Neural progenitor cell (in vitro differentiated cells): Measurements from ENCODE around the gene GP1BB. TPM values are rescaled to one million over a fixed set of nuclear protein-coding genes. Genes with fewer than 3 reads are reported as not detected.

Experiments used
- DNase-seq: peaks from one replicate; pipeline ENCODE4 v3.0.0-alpha.2; 2016; ENCODE audit warnings: low spot score
- H2AFZ ChIP-seq: fragments of 200-600 bp; sonication (generic); replicated peaks from 2 replicates; pipeline ENCODE4 v1.6.1; 2016; ENCODE audit warnings: antibody characterized with exemption
- H3F3A ChIP-seq: fragments of 200-600 bp; sonication (generic); 2 replicates; pipeline ENCODE4 v1.6.1; 2016; ENCODE audit warnings: antibody characterized with exemption, low read depth
- H3K27ac ChIP-seq: fragments of 200-600 bp; sonication (generic); 2 replicates; pipeline ENCODE4 v1.5.1; 2016; ENCODE audit warnings: mild to moderate bottlenecking
- H3K27me3 ChIP-seq: fragments of 200-600 bp; sonication (generic); 2 replicates; pipeline ENCODE4 v1.6.1; 2016; ENCODE audit warnings: mild to moderate bottlenecking, moderate library complexity
- H3K36me3 ChIP-seq: fragments of 200-600 bp; sonication (generic); 2 replicates; pipeline ENCODE4 v1.5.1; 2016
- H3K4me1 ChIP-seq: fragments of 200-600 bp; sonication (generic); 2 replicates; pipeline ENCODE4 v1.6.1; 2016; ENCODE audit warnings: mixed run types
- H3K4me2 ChIP-seq: fragments of 200-600 bp; sonication (generic); 2 replicates; pipeline ENCODE4 v1.6.1; 2016
- H3K4me3 ChIP-seq: fragments of 200-600 bp; sonication (generic); 2 replicates; pipeline ENCODE4 v1.5.1; 2016
- H3K79me2 ChIP-seq: fragments of 200-600 bp; sonication (generic); 2 replicates; pipeline ENCODE4 v1.6.1; 2016; ENCODE audit warnings: low read depth
- H3K9ac ChIP-seq: fragments of 200-600 bp; sonication (generic); 2 replicates; pipeline ENCODE4 v1.6.1; 2016
- H3K9me3 ChIP-seq: fragments of 200-600 bp; sonication (generic); 2 replicates; pipeline ENCODE4 v1.5.1; 2016; ENCODE audit warnings: low read depth
- H4K20me1 ChIP-seq: fragments of 200-600 bp; sonication (generic); 2 replicates; pipeline ENCODE4 v1.6.1; 2016; ENCODE audit warnings: low read depth
- H3K27ac Mint-ChIP-seq: 3 replicates; pipeline ENCODE4 v1.8.0; 2021; ENCODE audit warnings: mixed read lengths
- H3K27me3 Mint-ChIP-seq: 2 replicates; pipeline ENCODE4 v1.8.0; 2022; ENCODE audit warnings: low read depth, mild to moderate bottlenecking, inconsistent platforms, moderate library complexity, mixed read lengths; ENCODE audit not compliant: insufficient read depth
- H3K36me3 Mint-ChIP-seq: 3 replicates; pipeline ENCODE4 v1.8.0; 2021; ENCODE audit warnings: mixed read lengths
- H3K4me1 Mint-ChIP-seq: 3 replicates; pipeline ENCODE4 v1.8.0; 2021; ENCODE audit warnings: mixed read lengths
- H3K4me3 Mint-ChIP-seq: 3 replicates; pipeline ENCODE4 v1.8.0; 2021; ENCODE audit warnings: mild to moderate bottlenecking, moderate library complexity, mixed read lengths
- H3K9me3 Mint-ChIP-seq: 3 replicates; pipeline ENCODE4 v1.8.0; 2020; ENCODE audit warnings: mixed read lengths
- EZH2 ChIP-seq: fragments of 200-600 bp; sonication (generic); IDR thresholded peaks from 2 replicates; pipeline ENCODE4 v1.6.1; 2017; ENCODE audit warnings: antibody characterized with exemption, mild to moderate bottlenecking, moderate library complexity
- EZH2phosphoT487 ChIP-seq: fragments of 200-600 bp; sonication (generic); IDR thresholded peaks from 2 replicates; pipeline ENCODE4 v1.6.1; 2017; ENCODE audit warnings: antibody characterized with exemption
- total RNA-seq: library from RNA; depleted of rRNA; stranded (reverse); fragments of >200 nt; gene quantifications from 2 replicates; pipeline ENCODE4 v1.2.3, GENCODE V29; 2015; ENCODE audit warnings: low replicate concordance
- TF ChIP-seq, protein P1 (sequence below): fragments of 200-600 bp; sonication (generic); IDR thresholded peaks from 2 replicates; pipeline ENCODE4 v1.5.1; 2017; ENCODE audit warnings: antibody characterized with exemption, mild to moderate bottlenecking

The GP1BB gene
- total RNA-seq, 1 donor from 2014 or later = not detected

DNA sequence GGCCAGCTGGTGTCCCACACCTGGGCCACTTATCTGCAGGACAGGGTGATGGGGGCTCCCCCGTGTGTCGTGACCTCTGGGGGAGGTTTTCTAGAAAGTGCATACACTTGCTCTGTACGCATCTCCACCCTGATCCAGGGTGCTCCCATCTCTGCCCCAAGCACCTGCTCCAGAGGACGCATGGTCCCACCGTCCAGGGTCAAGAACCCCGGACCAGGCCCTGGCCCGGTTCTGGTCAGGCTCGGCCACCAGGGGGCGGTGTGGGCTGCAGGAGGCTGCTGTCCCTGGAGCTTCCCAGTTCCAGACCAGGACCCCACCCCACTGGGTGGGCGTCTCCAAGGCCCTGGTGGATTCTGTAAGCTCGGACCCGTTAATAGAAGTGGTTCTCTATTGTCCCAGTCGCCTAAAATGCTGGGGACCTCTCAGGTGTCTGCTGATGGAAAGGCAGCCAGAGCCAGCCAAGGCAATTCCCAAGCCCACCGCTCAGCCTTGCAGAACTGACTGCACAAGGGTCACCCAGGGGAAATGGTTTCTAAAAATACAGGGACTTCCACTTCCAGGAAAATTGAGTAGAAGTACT, 43.7 kb upstream of the GP1BB start:
- H2AFZ ChIP-seq = no peak overlapping the region
- peak; percentile 53 for DNase-seq
- peaks cover 2% of the 10 kb centered on the region for H3K27me3 Mint-ChIP-seq
- TF ChIP-seq, protein P1, sequence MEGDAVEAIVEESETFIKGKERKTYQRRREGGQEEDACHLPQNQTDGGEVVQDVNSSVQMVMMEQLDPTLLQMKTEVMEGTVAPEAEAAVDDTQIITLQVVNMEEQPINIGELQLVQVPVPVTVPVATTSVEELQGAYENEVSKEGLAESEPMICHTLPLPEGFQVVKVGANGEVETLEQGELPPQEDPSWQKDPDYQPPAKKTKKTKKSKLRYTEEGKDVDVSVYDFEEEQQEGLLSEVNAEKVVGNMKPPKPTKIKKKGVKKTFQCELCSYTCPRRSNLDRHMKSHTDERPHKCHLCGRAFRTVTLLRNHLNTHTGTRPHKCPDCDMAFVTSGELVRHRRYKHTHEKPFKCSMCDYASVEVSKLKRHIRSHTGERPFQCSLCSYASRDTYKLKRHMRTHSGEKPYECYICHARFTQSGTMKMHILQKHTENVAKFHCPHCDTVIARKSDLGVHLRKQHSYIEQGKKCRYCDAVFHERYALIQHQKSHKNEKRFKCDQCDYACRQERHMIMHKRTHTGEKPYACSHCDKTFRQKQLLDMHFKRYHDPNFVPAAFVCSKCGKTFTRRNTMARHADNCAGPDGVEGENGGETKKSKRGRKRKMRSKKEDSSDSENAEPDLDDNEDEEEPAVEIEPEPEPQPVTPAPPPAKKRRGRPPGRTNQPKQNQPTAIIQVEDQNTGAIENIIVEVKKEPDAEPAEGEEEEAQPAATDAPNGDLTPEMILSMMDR = peak; percentile 83
- TF ChIP-seq EZH2 (no peak), EZH2phosphoT487 (no peak)
- no peak overlapping the region for H3K4me3 ChIP-seq
- H3K79me2 ChIP-seq = no peaks in the 10 kb centered on the region
- peaks cover 6% of the 10 kb centered on the region for H3K4me1 ChIP-seq
- peaks cover 3% of the 10 kb centered on the region for H3F3A ChIP-seq
- no peak overlapping the region for H3K4me2 ChIP-seq
- peaks cover 7% of the 10 kb centered on the region for H3K4me1 Mint-ChIP-seq
- H3K9ac ChIP-seq = no peak overlapping the region
- no peaks in the 10 kb centered on the region for H3K9me3 ChIP-seq
- H4K20me1 ChIP-seq = no peaks in the 10 kb centered on the region
- no peak overlapping the region for H3K4me3 Mint-ChIP-seq
- H3K27ac Mint-ChIP-seq = no peak overlapping the region
- H3K9me3 Mint-ChIP-seq = no peaks in the 10 kb centered on the region
- no peaks in the 10 kb centered on the region for H3K27me3 ChIP-seq
- no peak overlapping the region for H3K27ac ChIP-seq
- no peaks in the 10 kb centered on the region for H3K36me3 ChIP-seq
- H3K36me3 Mint-ChIP-seq = no peaks in the 10 kb centered on the region

DNA sequence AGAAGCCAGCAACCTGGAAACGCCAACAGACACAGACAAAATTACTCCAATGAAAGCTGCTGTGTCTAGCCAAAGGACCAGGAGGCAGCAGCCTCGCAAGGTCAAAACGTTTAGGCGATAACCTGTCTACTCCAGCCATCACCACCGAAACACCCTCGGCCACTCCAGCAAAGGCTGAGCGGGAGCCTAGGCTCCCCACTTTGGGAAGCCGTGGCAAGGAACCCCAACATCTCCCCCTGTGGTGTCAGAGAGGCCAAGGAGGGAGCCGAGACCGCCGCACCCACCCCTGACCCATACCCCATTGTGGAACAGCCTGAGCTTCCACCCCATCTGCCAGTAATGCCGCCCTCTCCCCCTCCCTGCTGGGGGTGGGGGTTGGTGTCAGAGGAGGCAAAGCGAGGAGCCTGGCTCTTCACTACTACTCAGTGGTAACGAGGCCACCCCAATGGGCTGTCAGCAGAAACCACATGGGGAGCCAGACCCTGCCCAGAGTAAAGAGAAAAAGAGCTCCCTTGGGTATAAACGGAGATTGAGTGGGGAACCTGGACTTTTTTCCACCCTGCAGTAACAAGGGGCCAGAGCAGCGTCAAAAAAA, 43.0 kb upstream of the GP1BB start:
- TF ChIP-seq EZH2 = no peak
- TF ChIP-seq, protein P1 = no peak
- TF ChIP-seq EZH2phosphoT487 = no peak
- H3K36me3 ChIP-seq = no peaks in the 10 kb centered on the region

DNA sequence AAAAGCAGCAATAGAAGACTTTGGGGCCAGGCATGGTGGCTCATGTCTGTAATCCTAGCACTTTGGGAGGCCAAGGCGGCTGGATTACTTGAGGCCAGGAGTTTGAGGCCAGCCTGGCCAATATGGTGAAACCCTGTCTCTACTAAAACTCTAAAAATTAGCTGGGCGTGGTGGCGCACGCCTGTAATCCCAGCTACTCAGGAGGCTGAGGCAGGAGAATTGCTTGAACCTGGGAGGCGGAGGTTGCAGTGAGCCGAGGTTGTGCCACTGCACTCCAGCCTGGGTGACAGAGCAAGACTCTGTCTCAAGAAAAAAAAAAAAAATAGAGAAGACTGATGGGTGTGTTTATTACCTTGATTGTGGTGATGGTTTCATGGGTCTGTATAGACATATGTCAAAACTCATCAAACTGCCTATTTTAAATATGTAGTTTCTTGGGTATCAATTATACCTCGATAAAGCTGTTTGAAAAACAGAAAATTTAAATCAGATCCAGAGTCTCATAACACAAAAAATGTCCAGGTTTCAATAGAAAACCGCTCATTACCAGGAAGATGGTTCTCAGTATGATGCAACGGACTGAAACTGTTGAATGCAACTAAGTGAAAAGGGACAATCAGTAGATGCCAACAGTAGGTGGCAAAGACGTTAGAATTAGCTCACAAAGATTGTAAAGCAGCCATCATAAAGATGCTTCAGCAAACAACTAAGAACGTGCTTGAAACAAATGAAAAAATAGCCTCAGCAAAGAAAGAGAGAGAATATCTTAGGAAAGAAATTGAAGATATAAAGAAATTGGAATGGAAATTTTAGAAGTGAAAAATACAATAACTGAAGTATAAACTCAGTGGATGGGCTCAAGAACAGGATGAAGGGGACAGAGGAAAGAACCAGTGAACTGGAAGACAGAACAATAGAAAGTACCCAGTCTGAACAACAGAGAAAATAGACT, 42.2 kb upstream of the GP1BB start:
- H3K4me1 ChIP-seq = peaks cover 6% of the 10 kb centered on the region
- peaks cover 7% of the 10 kb centered on the region for H3K4me1 Mint-ChIP-seq
- no peak overlapping the region for H2AFZ ChIP-seq
- H3K4me2 ChIP-seq = no peak overlapping the region
- no peak for DNase-seq
- H3K9me3 Mint-ChIP-seq = peaks cover under 1% of the 10 kb centered on the region
- H3K27ac Mint-ChIP-seq = no peak overlapping the region
- no peak overlapping the region for H3K4me3 ChIP-seq
- H4K20me1 ChIP-seq = no peaks in the 10 kb centered on the region
- no peaks in the 10 kb centered on the region for H3K27me3 ChIP-seq
- no peaks in the 10 kb centered on the region for H3K9me3 ChIP-seq
- no peak overlapping the region for H3K9ac ChIP-seq
- no peak for TF ChIP-seq EZH2
- no peaks in the 10 kb centered on the region for H3K36me3 ChIP-seq
- no peak overlapping the region for H3K4me3 Mint-ChIP-seq
- H3K79me2 ChIP-seq = no peaks in the 10 kb centered on the region
- H3K27me3 Mint-ChIP-seq = no peaks in the 10 kb centered on the region
- H3F3A ChIP-seq = peaks cover 3% of the 10 kb centered on the region
- H3K27ac ChIP-seq = no peak overlapping the region
- H3K36me3 Mint-ChIP-seq = no peaks in the 10 kb centered on the region

More for the DNA sequence above, 43.0 kb upstream of the GP1BB start:
- Histone ChIP-seq H3K27ac (no peak overlapping the region), H3K4me1 (peaks cover 6% of the 10 kb centered on the region), H4K20me1 (no peaks in the 10 kb centered on the region), H3K27me3 (no peaks in the 10 kb centered on the region), H2AFZ (no peak overlapping the region), H3K9ac (no peak overlapping the region), H3F3A (peaks cover 3% of the 10 kb centered on the region), H3K4me2 (no peak overlapping the region), H3K79me2 (no peaks in the 10 kb centered on the region), H3K4me3 (no peak overlapping the region), H3K9me3 (no peaks in the 10 kb centered on the region)
- Mint-ChIP-seq H3K27ac (no peak overlapping the region), H3K9me3 (no peaks in the 10 kb centered on the region), H3K4me1 (peaks cover 7% of the 10 kb centered on the region), H3K27me3 (no peaks in the 10 kb centered on the region), H3K36me3 (no peaks in the 10 kb centered on the region), H3K4me3 (no peak overlapping the region)
- no peak for DNase-seq
